HG02610 (cell line): Measurements from ENCODE around the gene HNRNPUL2.

Experiments
- ATAC-seq: cut with Tn5 transposase; IDR thresholded peaks from one replicate; pipeline ENCODE4 v1.9.1; 2021; ENCODE audit warnings: mild to moderate bottlenecking, moderate library complexity; ENCODE audit not compliant: unreplicated experiment

HNRNPUL2 gene

DNA sequence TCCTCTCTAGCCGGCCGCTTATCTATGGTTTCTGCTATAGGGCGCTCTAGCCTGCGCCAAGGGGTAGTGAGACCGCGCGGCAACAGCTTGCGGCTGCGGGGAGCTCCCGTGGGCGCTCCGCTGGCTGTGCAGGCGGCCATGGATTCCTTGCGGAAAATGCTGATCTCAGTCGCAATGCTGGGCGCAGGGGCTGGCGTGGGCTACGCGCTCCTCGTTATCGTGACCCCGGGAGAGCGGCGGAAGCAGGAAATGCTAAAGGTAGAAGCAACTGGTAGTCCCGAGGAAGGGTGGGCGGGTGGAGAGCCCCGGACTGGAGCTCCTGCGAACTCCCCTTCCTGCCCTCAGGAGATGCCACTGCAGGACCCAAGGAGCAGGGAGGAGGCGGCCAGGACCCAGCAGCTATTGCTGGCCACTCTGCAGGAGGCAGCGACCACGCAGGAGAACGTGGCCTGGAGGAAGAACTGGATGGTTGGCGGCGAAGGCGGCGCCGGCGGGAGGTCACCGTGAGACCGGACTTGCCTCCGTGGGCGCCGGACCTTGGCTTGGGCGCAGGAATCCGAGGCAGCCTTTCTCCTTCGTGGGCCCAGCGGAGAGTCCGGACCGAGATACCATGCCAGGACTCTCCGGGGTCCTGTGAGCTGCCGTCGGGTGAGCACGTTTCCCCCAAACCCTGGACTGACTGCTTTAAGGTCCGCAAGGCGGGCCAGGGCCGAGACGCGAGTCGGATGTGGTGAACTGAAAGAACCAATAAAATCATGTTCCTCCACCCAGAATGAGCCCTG lies 55.5 kb downstream of the HNRNPUL2 start, which contains the start of the genes LBHD1 and UQCC3:
Gene LBHD1 (minus strand): TSS at position 660 of the 782 bp plus-strand sequence. CDS start 2,236 bp downstream, outside the sequence.
Gene UQCC3 (plus strand): TSS at position 66 of the 782 bp plus-strand sequence. CDS start 73 bp downstream, at position 139.
- ATAC-seq, result peak; percentile 56

DNA sequence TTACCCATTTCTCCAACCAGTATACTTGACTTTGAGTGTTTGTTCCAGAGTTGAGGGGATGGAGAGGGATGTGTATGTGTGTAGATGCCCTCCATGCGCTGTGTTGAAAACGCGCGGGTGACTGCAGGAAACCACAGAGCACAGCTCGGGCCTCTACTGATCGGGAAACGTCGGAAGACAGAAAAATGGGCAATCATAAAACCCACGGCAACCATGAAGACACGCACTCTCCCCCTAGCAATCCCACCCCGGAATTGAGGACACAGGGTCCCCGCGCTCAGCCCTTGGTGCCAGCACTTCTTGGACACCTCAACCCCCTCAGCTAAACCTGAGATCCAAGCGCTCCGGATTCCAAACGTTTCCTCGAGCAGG lies 56.0 kb downstream of the HNRNPUL2 start:
- no peak for ATAC-seq

DNA sequence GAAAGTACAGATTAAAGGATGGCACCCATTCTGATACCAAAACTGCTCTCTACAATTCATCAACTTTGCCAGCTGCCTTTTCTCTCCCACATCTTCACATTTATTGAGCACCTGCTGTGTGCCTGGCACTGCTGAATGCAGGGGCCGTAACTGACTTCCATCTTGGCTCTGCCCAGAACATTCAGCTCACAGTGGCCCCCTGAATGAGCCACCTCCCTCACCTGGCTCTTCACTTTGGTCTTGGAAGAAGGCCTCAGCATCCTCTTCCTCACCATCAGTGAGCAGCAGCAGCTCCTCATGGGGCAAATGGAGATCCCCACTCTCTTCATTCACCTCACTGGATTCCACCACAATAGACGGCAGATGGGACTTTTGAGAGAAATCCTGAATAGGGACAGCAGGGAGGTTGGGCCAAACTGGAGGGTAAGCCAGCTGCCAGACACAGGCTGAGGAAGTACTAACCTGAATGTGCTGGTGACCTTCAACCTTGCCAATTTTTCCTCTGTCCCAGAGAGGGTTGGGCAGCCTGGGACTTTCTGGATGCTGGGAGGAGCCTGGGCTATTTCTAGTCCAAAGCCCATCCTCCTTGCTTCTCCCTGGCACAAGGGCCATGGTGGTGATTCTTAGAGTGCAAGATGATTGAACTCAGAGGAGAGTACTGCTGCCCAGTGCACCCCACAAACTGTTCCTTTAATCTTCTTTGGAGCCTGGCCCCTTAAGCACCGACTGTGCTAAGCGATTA lies 57.7 kb downstream of the HNRNPUL2 start:
- ATAC-seq, result no peak

DNA sequence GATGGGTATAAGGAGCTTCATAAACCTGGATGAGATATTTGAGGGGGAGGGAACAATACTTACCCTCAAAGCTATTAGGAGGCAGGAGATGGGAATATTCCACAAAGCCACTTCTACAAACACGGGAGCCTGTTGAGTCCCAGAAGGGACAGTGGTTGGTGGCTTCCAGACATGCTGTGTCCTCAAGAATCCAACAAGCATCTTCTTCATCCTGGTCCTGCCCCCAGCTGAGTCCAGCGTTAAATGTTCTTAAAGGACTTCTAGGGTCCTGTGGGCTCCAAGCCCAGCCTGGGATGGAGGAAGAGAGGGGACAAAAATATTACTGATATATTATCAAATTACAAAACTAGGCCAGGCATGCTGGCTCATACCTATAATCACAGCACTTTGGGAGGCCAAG lies 59.8 kb downstream of the HNRNPUL2 start:
- no peak for ATAC-seq

DNA sequence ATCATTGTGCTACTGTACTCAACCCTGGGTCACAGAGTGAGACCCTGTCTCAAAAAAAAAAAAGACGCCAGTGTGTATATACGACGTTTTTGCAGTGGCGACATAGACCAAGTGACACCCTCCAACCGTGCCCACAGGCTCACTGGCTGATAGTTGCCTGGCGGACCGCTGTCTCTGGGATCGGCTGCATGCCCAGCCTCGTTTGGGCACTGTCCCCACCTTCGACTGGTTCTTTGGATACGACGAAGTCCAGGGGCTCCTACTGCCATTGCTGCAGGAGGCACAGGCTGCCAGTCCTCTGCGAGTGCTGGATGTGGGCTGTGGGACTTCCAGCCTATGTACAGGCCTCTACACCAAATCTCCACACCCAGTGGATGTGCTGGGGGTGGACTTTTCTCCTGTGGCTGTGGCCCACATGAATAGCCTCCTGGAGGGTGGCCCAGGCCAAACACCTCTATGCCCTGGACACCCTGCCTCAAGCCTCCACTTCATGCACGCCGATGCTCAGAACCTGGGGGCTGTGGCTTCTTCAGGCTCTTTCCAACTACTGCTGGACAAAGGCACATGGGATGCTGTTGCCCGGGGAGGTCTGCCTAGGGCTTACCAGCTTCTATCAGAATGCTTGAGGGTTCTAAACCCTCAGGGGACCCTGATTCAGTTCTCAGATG lies 60.9 kb downstream of the HNRNPUL2 start:
- ATAC-seq, result no peak

DNA sequence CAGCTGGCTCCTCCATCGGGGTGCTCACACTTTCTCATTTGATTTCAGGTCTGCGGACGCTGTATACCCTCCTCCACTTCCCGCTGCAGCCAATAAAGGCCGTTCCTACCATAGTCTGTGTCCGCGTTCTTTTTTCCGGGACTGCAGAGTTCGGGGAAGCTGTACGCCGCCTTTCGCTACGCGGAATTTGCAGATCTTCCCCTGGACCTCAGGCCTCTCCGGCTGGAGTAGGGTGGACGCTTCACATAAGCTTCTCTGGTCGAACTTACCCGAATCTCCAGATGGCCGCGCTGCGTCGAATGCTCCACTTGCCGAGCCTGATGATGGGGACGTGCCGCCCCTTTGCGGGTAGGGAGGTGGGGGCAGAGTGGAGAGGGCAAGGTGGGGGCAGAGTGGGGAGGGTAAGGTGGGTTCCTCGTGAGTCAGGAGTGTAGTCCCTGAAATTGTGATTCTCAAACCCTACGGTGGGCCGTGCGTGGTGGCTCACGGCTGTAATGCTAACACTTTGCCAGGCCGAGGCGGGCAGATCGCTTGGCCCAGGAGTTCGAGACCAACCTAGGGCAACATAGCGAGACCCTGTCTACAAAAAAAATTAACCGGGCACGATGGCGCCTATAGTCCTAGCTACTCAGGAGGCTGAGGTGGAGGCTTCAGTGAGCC lies 61.5 kb downstream of the HNRNPUL2 start:
- ATAC-seq, result peak; percentile 20

DNA sequence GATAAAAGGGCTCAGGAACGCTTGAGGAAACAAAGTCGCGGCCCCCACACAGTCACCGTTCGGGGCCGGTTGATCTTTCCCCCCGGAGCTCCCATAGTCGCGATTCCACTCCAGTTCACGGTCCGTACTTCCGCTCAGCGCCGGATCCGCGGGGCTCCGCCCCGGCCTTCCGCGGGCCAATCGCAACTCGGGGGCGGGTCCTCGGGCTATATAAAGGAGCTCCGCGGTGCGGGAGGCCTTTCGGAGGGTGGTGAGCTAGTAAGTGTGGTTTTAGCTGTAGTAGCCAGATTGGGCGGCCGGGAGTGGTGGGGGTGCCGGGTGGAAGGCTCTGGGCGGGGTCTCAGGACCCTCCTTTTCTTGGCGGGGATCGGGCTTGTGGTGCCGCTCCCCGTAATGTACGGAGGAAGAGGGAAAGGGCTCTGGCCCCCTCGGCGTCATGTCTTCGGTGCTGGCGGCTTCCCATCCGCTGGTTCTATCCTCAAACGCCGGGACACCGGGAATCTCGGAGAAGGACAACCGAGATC lies 62.1 kb downstream of the HNRNPUL2 start, which contains the start of the genes C11orf98 and CSKMT:
Gene C11orf98 (minus strand): TSS at position 136 of the 524 bp plus-strand sequence. CDS start 41 bp downstream, at position 95.
Gene CSKMT (plus strand): TSS at position 238 of the 524 bp plus-strand sequence. CDS start 568 bp downstream, outside the sequence.
- ATAC-seq, result peak; percentile 82

DNA sequence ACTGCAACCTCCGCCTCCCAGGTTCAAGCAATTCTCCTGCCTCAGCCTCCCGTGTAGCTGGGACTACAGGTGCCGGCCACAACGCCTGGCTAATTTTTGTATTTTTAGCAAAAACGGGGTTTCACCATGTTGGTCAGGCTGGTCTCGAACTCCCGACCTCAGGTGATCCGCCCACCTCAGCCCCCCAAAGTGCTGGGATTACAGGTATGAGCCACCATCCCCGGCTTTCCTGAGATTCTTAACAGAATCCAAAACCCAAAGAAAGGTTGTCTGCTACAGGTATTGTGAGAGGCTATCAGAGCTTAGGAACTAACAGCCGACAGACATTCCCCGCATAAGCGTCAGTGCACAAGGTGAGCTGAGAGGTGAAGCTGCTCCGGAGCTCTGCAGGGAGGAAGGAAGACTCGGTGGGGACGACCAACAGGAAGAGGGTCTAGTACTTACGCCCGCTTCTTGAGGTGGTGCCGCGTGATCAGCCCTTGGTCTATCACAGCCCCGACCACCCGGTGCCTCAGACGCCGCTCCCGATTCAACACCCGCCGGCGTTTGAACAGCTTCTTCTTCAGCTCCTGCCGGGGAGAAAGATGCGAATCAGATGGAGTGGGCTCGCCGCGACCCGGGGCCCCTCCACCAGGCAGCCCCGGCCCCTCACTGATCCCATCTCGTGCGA lies 62.7 kb downstream of the HNRNPUL2 start:
- peak; percentile 24 for ATAC-seq
